CD1c-positive myeloid dendritic cell (primary cell): ENCODE results near the gene DAZ3.
"Not testable (repeated sequence)": the region's sequence is repeated elsewhere in the genome, so short reads cannot be mapped to it uniquely, and the experiment has no call there.

Experiments used
- DNase-seq: peaks from one replicate; pipeline ENCODE4 v3.0.0-alpha.2; 2016; ENCODE audit errors: extremely low spot score

The DAZ3 gene

DNA sequence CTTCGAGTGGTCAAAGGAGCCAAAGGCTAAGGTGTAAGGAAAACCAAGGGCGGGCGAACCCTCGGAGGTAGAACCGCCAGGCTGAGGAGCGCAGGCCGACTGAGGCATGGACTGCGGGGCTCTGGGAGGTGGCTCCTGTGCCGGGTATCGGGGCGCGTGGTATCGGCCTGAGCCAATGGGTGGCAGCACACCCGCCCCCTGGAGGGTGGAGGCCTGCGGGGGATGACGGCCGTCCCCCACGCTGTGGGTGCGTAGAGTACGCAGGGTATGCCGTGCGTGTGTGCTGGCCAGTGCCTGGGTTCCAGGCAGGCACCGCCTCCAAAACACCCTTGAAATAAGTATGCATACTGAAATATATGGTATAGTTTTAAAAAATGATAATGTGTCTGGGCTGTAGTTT is at the start of gene DAZ3:
DAZ3 (minus strand) TSS at position 101 of the 400 bp plus-strand sequence. CDS start 208 bp downstream, outside the sequence.
- DNase-seq, result not testable (repeated sequence)

- not testable (repeated sequence) for DNase-seq
Observed at GRCh38 chrY:24833619-24834018, 20.4 kb upstream of the DAZ3 start, which contains the start of gene DAZ4. Gene DAZ4 (plus strand): TSS chrY:24833919. CDS start chrY:24834127, 208 bp downstream.

DNA sequence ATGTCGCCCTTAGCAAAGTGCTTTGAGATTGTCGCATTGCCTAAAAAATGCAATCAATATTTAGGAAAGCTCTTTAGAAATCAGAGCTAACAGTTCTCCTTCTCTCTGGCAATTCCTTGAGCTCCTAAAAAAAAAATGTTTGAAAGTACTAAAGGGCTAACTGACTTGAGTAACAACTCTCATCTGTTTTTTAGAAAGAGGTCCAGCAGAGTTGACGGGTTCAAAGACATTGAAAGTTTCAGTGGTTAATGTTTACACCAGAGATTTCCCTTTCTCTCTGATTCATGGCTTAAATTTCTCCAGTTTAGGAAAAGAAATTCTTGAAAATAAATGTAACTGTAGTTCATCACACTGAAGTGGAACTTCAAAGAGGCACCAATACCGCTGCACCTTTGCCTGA is 11.9 kb upstream of the DAZ3 start:
- not testable (repeated sequence) for DNase-seq

DNA sequence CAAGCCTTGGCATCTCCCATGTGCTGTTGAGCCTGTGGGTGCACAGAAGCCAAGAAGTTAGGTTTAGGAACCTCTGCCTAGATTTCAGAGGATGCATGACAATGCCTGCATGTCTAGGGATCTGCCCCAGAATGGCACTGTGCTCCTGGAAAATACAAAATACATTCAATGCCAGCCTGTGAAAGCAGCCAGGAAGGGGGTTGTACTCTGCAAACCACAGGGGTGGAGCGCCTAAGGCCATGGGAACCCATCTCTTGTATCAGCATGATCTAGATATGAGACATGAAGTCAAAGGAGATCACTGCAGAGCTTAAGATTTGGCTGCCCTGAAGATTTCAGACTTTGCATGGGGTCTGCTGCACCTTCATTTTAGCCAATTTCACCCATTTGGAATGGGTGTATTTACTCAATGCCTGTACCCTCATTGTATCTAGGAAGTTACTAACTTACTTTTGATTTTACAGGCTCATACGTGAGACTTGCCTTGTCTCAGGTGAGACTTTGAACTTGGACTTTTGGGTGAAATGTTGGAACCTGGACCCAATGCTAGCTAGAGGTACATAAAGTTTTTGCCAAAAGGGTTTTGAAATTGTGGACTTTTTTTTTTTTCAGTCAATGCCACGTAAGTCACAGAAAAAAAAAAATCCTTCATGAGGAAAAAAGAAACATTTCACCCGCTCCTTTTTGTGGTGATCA is 11.1 kb upstream of the DAZ3 start:
- DNase-seq, result not testable (repeated sequence)

DNA sequence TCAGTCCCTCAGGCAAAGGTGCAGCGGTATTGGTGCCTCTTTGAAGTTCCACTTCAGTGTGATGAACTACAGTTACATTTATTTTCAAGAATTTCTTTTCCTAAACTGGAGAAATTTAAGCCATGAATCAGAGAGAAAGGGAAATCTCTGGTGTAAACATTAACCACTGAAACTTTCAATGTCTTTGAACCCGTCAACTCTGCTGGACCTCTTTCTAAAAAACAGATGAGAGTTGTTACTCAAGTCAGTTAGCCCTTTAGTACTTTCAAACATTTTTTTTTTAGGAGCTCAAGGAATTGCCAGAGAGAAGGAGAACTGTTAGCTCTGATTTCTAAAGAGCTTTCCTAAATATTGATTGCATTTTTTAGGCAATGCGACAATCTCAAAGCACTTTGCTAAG is 8.6 kb upstream of the DAZ3 start:
- DNase-seq, result not testable (repeated sequence)
